AG04450 (cell line): ENCODE measurements around the gene COMMD1. TPM values are rescaled to one million over a fixed set of nuclear protein-coding genes. Genes with fewer than 3 reads are reported as not detected.

Experiments
- CTCF ChIA-PET: fragments of 300-600, 350-600 bp; formaldehyde crosslinking; extraction: SDS; loops from one replicate; lab custom pipeline; 2022; ENCODE audit warnings: antibody characterized with exemption, inconsistent platforms; lab: Charles Lee
- POLR2A ChIA-PET: fragments of 350-600 bp; formaldehyde crosslinking; extraction: SDS; loops from one replicate; lab custom pipeline; 2021; ENCODE audit warnings: antibody characterized with exemption, inconsistent platforms; lab: Yijun Ruan, JAX
- DNase-seq: peaks from one replicate; pipeline ENCODE4 v3.0.0-alpha.2; 2011; ENCODE audit warnings: low read depth, low spot score
- H3K27ac ChIP-seq: one replicate; pipeline ENCODE4 v1.5.1; 2012; ENCODE audit warnings: low read depth, low read length, control low read depth
- H3K27me3 ChIP-seq: one replicate; pipeline ENCODE4 v1.6.0; 2012; ENCODE audit warnings: low read length; ENCODE audit not compliant: control insufficient read depth, insufficient read depth
- H3K4me3 ChIP-seq: 2 replicates; pipeline ENCODE4 v1.5.1; 2011; ENCODE audit warnings: mild to moderate bottlenecking, low read depth, low read length, control low read depth
- H3K9me3 ChIP-seq: 2 replicates; pipeline ENCODE4 v1.5.1; 2012; ENCODE audit warnings: low read length; ENCODE audit not compliant: control insufficient read depth, insufficient read depth
- polyA plus RNA-seq: library from polyadenylated mRNA; depleted of rRNA; stranded (reverse); fragments of >200 nt; gene quantifications from 2 replicates; pipeline ENCODE4 v1.2.3, GENCODE V29; 2011; rRNA removed
- small RNA-seq: library from RNA; depleted of rRNA; stranded (forward); fragments of <200 nt; gene quantifications from one replicate; pipeline ENCODE3, GENCODE V24; 2012; ENCODE audit warnings: low read depth; ENCODE audit not compliant: insufficient read length
- TF ChIP-seq, protein P1 (sequence below): IDR thresholded peaks from 2 replicates; pipeline ENCODE4 v1.5.1; 2011; ENCODE audit warnings: low read depth, low read length, control low read depth, inconsistent platforms

COMMD1 gene
- polyA plus RNA-seq, 1 experiment = 59.9 TPM

DNA sequence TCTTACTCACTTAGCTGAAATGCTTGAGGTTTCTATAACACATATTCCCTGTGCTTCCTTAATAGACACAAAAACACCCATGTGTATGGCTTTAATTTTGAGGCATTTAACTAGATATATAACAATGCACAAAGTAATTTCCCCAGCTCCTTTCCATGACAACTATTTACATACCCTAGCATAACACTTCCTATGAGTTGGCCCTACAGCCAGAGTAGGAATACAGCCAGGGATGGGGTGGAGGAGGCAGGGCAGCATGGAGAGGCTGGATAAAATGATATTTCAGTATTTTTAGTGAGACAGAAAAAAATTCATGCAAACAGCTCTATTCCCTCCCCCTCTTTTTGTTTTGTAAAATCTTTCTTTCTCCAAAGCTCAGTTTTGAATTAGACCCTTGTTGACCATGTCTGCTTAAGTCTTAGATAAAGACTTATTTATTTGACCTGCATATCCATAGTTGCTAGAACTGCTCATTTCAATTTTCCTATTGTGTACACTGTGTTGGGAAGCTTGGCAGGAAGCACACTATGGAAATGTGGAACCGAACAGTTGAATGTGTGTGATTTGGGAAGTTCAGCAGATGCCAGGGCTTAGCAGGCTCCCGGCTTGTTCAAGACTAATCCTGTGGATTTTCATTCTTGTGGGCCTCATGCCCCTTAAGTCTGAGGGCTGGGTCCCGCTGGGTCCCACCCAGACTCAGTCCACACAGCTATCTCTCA lies 279.2 kb downstream of the COMMD1 start:
- Histone ChIP-seq H3K27me3 (peaks cover 14% of the 10 kb centered on the region), H3K4me3 (no peak overlapping the region), H3K9me3 (no peaks in the 10 kb centered on the region), H3K27ac (no peak overlapping the region)
- TF ChIP-seq, protein P1, sequence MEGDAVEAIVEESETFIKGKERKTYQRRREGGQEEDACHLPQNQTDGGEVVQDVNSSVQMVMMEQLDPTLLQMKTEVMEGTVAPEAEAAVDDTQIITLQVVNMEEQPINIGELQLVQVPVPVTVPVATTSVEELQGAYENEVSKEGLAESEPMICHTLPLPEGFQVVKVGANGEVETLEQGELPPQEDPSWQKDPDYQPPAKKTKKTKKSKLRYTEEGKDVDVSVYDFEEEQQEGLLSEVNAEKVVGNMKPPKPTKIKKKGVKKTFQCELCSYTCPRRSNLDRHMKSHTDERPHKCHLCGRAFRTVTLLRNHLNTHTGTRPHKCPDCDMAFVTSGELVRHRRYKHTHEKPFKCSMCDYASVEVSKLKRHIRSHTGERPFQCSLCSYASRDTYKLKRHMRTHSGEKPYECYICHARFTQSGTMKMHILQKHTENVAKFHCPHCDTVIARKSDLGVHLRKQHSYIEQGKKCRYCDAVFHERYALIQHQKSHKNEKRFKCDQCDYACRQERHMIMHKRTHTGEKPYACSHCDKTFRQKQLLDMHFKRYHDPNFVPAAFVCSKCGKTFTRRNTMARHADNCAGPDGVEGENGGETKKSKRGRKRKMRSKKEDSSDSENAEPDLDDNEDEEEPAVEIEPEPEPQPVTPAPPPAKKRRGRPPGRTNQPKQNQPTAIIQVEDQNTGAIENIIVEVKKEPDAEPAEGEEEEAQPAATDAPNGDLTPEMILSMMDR = no peak
- POLR2A ChIA-PET = no interaction called here
- CTCF ChIA-PET = no interaction called here
- no peak for DNase-seq

Small RNA genes within 50 kb of the gene (small RNA-seq; reads per million reads assigned to genes)
- not detected for gene RF00019

Other genes with a start within 250 kb of the COMMD1 start
- 1.1 and 1.6 TPM in 2 replicates for gene FAM161A, start 51.6 kb upstream of the COMMD1 start, polyA plus RNA-seq
- gene CCT4, start 17.0 kb upstream of the COMMD1 start, polyA plus RNA-seq = 136 and 170 TPM in 2 replicates